AG20443 (cell line): ENCODE results near the gene NLGN3.

Source experiments
- DNase-seq: peaks from one replicate; pipeline ENCODE4 v3.0.0; 2012; ENCODE audit warnings: low spot score, mixed read lengths

The NLGN3 gene

GRCh38 chrX:71144651-71145050 lies at the start of gene NLGN3:
Gene NLGN3 (plus strand): TSS chrX:71144841. CDS start chrX:71147750, 2,909 bp downstream.
- DNase-seq = peak; percentile 34

GRCh38 chrX:71095033-71095432 lies 49.6 kb upstream of the NLGN3 start:
- DNase-seq = no peak

- peak; percentile 94 for DNase-seq
These were observed 49.1 kb upstream of the NLGN3 start, which contains the start of gene FOXO4 for GRCh38 chrX:71095555-71095980. Gene FOXO4 (plus strand): TSS chrX:71095851. CDS start chrX:71096529, 678 bp downstream.

GRCh38 chrX:71095981-71096759 lies 48.5 kb upstream of the NLGN3 start:
- no peak for DNase-seq

- DNase-seq = no peak
These were observed 47.9 kb upstream of the NLGN3 start for GRCh38 chrX:71096760-71097032.

GRCh38 chrX:71098302-71098701 lies 46.3 kb upstream of the NLGN3 start:
- peak; percentile 37 for DNase-seq

- no peak for DNase-seq
These were observed 45.6 kb upstream of the NLGN3 start for GRCh38 chrX:71098951-71099506.

GRCh38 chrX:71099736-71100135 lies 44.9 kb upstream of the NLGN3 start:
- DNase-seq = no peak

GRCh38 chrX:71100581-71101505 lies 43.8 kb upstream of the NLGN3 start:
- DNase-seq = no peak

GRCh38 chrX:71102292-71102691 lies 42.3 kb upstream of the NLGN3 start:
- DNase-seq = no peak

GRCh38 chrX:71103110-71103983 lies 41.3 kb upstream of the NLGN3 start:
- DNase-seq = no peak

- no peak for DNase-seq
These were observed 39.0 kb upstream of the NLGN3 start for GRCh38 chrX:71105628-71106027.

- no peak for DNase-seq
These were observed 38.2 kb upstream of the NLGN3 start, which contains the start of gene CXorf65 for GRCh38 chrX:71106427-71106826. Gene CXorf65 (minus strand): TSS chrX:71106740. CDS start chrX:71106556, 184 bp downstream.

- DNase-seq = no peak
These were observed 37.4 kb upstream of the NLGN3 start for GRCh38 chrX:71107245-71107644.

- DNase-seq = no peak
These were observed 36.8 kb upstream of the NLGN3 start for GRCh38 chrX:71107762-71108360.

GRCh38 chrX:71109051-71109450 lies 35.6 kb upstream of the NLGN3 start:
- no peak for DNase-seq

- DNase-seq = no peak
These were observed 33.3 kb upstream of the NLGN3 start, which contains the start of gene IL2RG for GRCh38 chrX:71111141-71111843. Gene IL2RG (minus strand): TSS chrX:71111577. CDS start chrX:71111539, 38 bp downstream.

- no peak for DNase-seq
These were observed 32.7 kb upstream of the NLGN3 start for GRCh38 chrX:71111921-71112431.

- DNase-seq = no peak
These were observed 27.3 kb upstream of the NLGN3 start for GRCh38 chrX:71117358-71117757.
